HG03139 (cell line): Measurements from ENCODE around the gene FURIN.
"Not testable (repeated sequence)": the region's sequence is repeated elsewhere in the genome, so short reads cannot be mapped to it uniquely, and the experiment has no call there.

Experiments used
- ATAC-seq: cut with Tn5 transposase; IDR thresholded peaks from one replicate; pipeline ENCODE4 v1.9.1; 2021; ENCODE audit not compliant: unreplicated experiment

The FURIN gene

GRCh38 chr15:90869601-90870353, 1.4 kb downstream of the FURIN start:
- no peak for ATAC-seq

GRCh38 chr15:90870354-90871138, 2.2 kb downstream of the FURIN start:
- ATAC-seq: no peak

- no peak for ATAC-seq
Measured at GRCh38 chr15:90871139-90871715, 2.8 kb downstream of the FURIN start.

- ATAC-seq: no peak
Measured at GRCh38 chr15:90871716-90872485, 3.5 kb downstream of the FURIN start.

- ATAC-seq: no peak
Measured at GRCh38 chr15:90872486-90873184, 4.2 kb downstream of the FURIN start.

- ATAC-seq: no peak
Measured at GRCh38 chr15:90873488-90873997, 5.2 kb downstream of the FURIN start.

- ATAC-seq: no peak
Measured at GRCh38 chr15:90873998-90874605, 5.7 kb downstream of the FURIN start.

GRCh38 chr15:90874986-90875385, 6.6 kb downstream of the FURIN start:
- ATAC-seq: not testable (repeated sequence)

GRCh38 chr15:90875549-90875981, 7.2 kb downstream of the FURIN start:
- ATAC-seq: no peak

GRCh38 chr15:90876046-90876445, 7.7 kb downstream of the FURIN start:
- no peak for ATAC-seq

GRCh38 chr15:90876512-90877170, 8.3 kb downstream of the FURIN start:
- ATAC-seq: no peak

GRCh38 chr15:90877315-90877714, 8.9 kb downstream of the FURIN start:
- no peak for ATAC-seq

- ATAC-seq: no peak
Measured at GRCh38 chr15:90877996-90878395, 9.6 kb downstream of the FURIN start.

- ATAC-seq: no peak
Measured at GRCh38 chr15:90878660-90879059, 10.3 kb downstream of the FURIN start.

GRCh38 chr15:90879730-90880366, 11.5 kb downstream of the FURIN start:
- ATAC-seq: no peak

GRCh38 chr15:90880381-90881145, 12.2 kb downstream of the FURIN start:
- no peak for ATAC-seq

GRCh38 chr15:90881181-90881977, 13.0 kb downstream of the FURIN start:
- no peak for ATAC-seq
